Amygdala (tissue), 56 donors: ENCODE data around the gene LSS.
A peak's percentile ranks its signal among the peaks of the same experiment; 100 is the strongest.

Experiments used
- DNase-seq, 56 donors: peaks; one replicate each; lab custom pipeline; 2025; lab: John Stamatoyannopoulos, UW

Gene LSS

GRCh38 chr21:46228345-46229051 is at the start of gene LSS:
Gene LSS, minus strand, starts transcription at chr21:46228774. Its CDS starts 29 bp downstream, at chr21:46228745.
- peak; percentile 24 to 99 (median 94) for DNase-seq

- no peak for DNase-seq
These were observed 46.3 kb upstream of the LSS start for GRCh38 chr21:46274797-46275390.

GRCh38 chr21:46273341-46273740 is 44.8 kb upstream of the LSS start:
- DNase-seq: no peak

- no peak for DNase-seq
These were observed 40.9 kb upstream of the LSS start for GRCh38 chr21:46269466-46269865.

- DNase-seq: no peak
These were observed 39.8 kb upstream of the LSS start for GRCh38 chr21:46268371-46268770.

- DNase-seq: no peak
These were observed 38.4 kb upstream of the LSS start for GRCh38 chr21:46266946-46267345.

- DNase-seq: no peak
These were observed 37.4 kb upstream of the LSS start for GRCh38 chr21:46265736-46266525.

- peak in 1 of 56 donors; percentile 26 for DNase-seq
These were observed 36.1 kb upstream of the LSS start for GRCh38 chr21:46264690-46265144.

- DNase-seq: no peak
These were observed 35.6 kb upstream of the LSS start for GRCh38 chr21:46264046-46264689.

- no peak for DNase-seq
These were observed 28.0 kb upstream of the LSS start for GRCh38 chr21:46256501-46256994.

- no peak for DNase-seq
These were observed 27.3 kb upstream of the LSS start for GRCh38 chr21:46255758-46256337.

- DNase-seq: no peak
These were observed 26.6 kb upstream of the LSS start for GRCh38 chr21:46255166-46255565.

GRCh38 chr21:46254208-46254975 is 25.8 kb upstream of the LSS start:
- DNase-seq: no peak

GRCh38 chr21:46253610-46254124 is 25.1 kb upstream of the LSS start:
- DNase-seq: no peak

GRCh38 chr21:46252840-46253239 is 24.3 kb upstream of the LSS start:
- DNase-seq: no peak

GRCh38 chr21:46250146-46250725 is 21.7 kb upstream of the LSS start:
- DNase-seq: no peak

- DNase-seq: no peak
These were observed 20.3 kb upstream of the LSS start for GRCh38 chr21:46248827-46249226.

GRCh38 chr21:46248422-46248782 is 19.8 kb upstream of the LSS start:
- no peak for DNase-seq
